Neutrophil (primary cell): Measurements from ENCODE around the gene TBC1D25.
A peak's percentile ranks its signal among the peaks of the same experiment; 100 is the strongest.

Source experiments
- H3K27ac ChIP-seq: fragments of 200-600 bp; sonication (generic); 2 replicates; pipeline ENCODE4 v1.5.1; 2016; ENCODE audit warnings: mild to moderate bottlenecking, moderate library complexity
- H3K27me3 ChIP-seq: fragments of 200-600 bp; sonication (generic); 2 replicates; pipeline ENCODE4 v1.6.0; 2016; ENCODE audit warnings: mild to moderate bottlenecking
- H3K36me3 ChIP-seq: fragments of 200-600 bp; sonication (generic); 2 replicates; pipeline ENCODE4 v1.5.1; 2017
- H3K4me1 ChIP-seq, 2 experiments: fragments of 200-600 bp in 1 of 2; sonication (generic) in 1 of 2; 1 replicate in 1 of 2; 2 replicates in 1 of 2; pipeline versions ENCODE4 v1.5.1 to v1.6.1; 2013 to 2016; ENCODE audit warnings: low read depth in 1 of 2, low read length in 1 of 2, mild to moderate bottlenecking in 1 of 2, moderate library complexity in 1 of 2; ENCODE audit not compliant: control insufficient read depth in 1 of 2, insufficient read depth in 1 of 2
- H3K4me3 ChIP-seq, 2 experiments: fragments of 200-600 bp in 1 of 2; sonication (generic) in 1 of 2; 1 replicate in 1 of 2; 2 replicates in 1 of 2; pipeline ENCODE4 v1.5.1; 2013 to 2016; ENCODE audit warnings: low read depth in 1 of 2, low read length in 1 of 2, mild to moderate bottlenecking in 1 of 2, moderate library complexity in 1 of 2
- H3K9me3 ChIP-seq: fragments of 200-600 bp; sonication (generic); 2 replicates; pipeline ENCODE4 v1.5.1; 2016
- TF ChIP-seq, protein P1 (sequence below): fragments of 200-600 bp; sonication (generic); IDR thresholded peaks from 2 replicates; pipeline ENCODE4 v1.5.1; 2016; ENCODE audit warnings: antibody characterized with exemption

Gene TBC1D25

DNA sequence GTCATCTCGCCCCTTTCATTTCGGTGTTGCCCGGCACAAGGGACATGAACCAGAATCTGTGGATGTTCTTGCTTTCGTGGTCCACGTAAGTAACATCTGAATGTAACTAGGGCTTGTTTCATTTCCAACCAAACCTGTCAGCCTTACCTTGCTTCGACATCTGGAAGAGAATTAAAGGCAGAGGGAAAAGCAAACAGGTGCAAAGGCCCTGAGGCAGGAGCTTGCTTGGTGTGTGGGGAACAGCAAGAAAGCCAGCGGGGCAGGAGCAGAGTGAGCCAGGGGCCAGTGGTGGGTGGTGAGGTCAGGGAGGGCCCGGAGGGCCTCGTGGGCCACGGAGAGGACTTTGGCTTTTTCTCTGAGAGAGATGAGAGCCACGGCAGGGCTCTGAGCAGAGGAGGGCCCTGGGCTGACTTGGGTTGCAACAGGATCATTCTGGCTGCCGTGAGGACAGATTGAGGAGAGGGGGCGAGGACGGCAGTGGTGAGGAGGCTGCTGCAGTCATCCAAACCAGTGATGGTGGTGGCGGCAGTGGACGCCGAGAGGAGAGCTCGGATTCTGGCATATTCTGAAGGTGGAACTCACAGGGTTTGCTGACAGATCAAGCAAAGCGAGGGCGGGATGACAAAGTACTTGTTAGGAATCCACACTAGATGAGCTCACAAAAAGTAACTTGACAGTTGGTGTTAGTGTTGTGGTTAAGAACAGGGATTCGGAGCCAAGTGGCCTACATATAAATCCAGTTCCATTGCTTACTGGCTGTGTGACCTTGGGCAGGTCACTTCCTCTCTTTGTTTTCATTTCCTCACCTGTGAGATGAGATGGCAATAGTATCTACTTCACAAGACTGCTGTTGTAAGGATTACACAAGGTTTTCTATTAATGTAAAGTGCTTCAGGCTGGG, 50.9 kb downstream of the TBC1D25 start:
- Histone ChIP-seq H3K27ac (peak overlapping the region; percentile 74), H3K36me3 (no peaks in the 10 kb centered on the region), H3K4me3 (no peak overlapping the region), H3K4me1 (peaks cover 21 to 27% of the 10 kb centered on the region in 2 experiments), H3K27me3 (no peaks in the 10 kb centered on the region), H3K9me3 (no peaks in the 10 kb centered on the region)
- TF ChIP-seq, protein P1, sequence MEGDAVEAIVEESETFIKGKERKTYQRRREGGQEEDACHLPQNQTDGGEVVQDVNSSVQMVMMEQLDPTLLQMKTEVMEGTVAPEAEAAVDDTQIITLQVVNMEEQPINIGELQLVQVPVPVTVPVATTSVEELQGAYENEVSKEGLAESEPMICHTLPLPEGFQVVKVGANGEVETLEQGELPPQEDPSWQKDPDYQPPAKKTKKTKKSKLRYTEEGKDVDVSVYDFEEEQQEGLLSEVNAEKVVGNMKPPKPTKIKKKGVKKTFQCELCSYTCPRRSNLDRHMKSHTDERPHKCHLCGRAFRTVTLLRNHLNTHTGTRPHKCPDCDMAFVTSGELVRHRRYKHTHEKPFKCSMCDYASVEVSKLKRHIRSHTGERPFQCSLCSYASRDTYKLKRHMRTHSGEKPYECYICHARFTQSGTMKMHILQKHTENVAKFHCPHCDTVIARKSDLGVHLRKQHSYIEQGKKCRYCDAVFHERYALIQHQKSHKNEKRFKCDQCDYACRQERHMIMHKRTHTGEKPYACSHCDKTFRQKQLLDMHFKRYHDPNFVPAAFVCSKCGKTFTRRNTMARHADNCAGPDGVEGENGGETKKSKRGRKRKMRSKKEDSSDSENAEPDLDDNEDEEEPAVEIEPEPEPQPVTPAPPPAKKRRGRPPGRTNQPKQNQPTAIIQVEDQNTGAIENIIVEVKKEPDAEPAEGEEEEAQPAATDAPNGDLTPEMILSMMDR, result no peak

DNA sequence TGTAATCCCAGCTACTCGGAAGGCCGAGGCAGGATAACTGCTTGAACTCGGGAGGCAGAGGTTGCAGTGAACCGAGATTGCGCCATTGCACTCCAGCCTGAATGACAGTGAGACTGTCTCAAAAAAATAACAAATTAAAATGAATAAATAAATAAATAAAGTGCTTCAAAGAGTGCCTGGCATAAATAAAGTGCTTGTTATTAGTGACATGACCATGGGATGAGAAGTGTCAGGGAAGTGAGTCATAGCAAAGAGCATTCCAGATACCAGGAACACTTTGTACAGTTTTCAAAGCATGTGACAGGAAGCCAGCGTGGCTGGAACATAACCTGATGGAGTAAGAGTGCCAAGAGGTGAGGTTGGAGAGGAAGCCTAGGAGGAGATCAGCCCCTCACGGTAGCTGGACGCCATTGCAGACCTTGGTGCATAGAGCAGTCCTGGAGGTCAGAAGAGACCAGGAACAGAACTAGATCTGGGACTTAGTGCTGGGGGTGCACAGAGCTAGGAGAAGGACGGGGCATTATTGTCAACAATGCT, 51.8 kb downstream of the TBC1D25 start:
- Histone ChIP-seq H3K9me3 (no peaks in the 10 kb centered on the region), H3K27ac (peak overlapping the region; percentile 74), H3K36me3 (no peaks in the 10 kb centered on the region), H3K27me3 (no peaks in the 10 kb centered on the region), H3K4me3 (no peak overlapping the region), H3K4me1 (peaks cover 21 to 27% of the 10 kb centered on the region in 2 experiments)
- TF ChIP-seq, protein P1, result no peak

DNA sequence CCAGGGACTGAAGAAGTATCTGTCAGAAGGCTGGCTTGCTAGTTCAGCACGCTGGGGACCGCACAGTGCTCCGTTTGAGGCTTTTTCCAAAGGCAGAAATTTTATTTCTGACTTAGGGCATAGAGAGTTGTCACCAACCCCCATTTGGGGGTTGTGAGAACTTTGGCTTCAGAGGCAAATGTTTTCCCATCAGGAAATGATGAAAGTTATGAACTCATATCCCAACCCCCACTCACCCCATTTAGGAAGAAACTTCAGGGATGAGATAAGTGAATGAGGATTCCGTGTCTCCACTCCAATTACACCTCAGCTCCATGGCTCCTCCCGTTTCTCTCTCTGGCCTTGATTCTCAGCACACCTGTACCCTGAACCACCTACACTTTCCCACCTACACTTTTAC, 53.5 kb downstream of the TBC1D25 start:
- no peak overlapping the region for H3K27ac ChIP-seq
- H3K27me3 ChIP-seq, result no peaks in the 10 kb centered on the region
- H3K36me3 ChIP-seq, result no peaks in the 10 kb centered on the region
- TF ChIP-seq, protein P1, result no peak
- peaks cover 24 to 30% of the 10 kb centered on the region in 2 experiments for H3K4me1 ChIP-seq
- H3K4me3 ChIP-seq, result no peak overlapping the region
- H3K9me3 ChIP-seq, result no peaks in the 10 kb centered on the region

DNA sequence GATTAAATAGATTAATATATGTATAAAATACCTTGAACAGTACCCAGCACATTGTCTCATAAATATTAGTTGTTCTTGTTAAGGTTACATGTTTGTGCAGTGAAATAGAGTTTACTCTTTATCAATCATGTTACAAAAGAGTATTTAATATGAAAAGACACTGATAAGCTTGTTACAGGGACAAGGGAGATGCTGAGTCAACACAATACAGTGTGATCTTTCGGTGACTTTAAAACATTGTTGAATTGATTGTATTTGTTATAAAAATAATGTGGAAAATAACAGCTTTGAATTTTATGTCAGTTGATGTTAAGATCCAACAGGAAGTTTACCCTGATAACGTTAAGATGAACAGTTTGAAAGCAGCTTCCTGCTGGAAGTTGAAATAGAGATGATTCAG, 56.4 kb downstream of the TBC1D25 start:
- H3K36me3 ChIP-seq, result peaks cover 14% of the 10 kb centered on the region
- no peaks in the 10 kb centered on the region for H3K27me3 ChIP-seq
- TF ChIP-seq, protein P1, result no peak
- H3K4me1 ChIP-seq, result peaks cover 27 to 33% of the 10 kb centered on the region in 2 experiments
- H3K27ac ChIP-seq, result no peak overlapping the region
- no peak overlapping the region for H3K4me3 ChIP-seq
- no peaks in the 10 kb centered on the region for H3K9me3 ChIP-seq

DNA sequence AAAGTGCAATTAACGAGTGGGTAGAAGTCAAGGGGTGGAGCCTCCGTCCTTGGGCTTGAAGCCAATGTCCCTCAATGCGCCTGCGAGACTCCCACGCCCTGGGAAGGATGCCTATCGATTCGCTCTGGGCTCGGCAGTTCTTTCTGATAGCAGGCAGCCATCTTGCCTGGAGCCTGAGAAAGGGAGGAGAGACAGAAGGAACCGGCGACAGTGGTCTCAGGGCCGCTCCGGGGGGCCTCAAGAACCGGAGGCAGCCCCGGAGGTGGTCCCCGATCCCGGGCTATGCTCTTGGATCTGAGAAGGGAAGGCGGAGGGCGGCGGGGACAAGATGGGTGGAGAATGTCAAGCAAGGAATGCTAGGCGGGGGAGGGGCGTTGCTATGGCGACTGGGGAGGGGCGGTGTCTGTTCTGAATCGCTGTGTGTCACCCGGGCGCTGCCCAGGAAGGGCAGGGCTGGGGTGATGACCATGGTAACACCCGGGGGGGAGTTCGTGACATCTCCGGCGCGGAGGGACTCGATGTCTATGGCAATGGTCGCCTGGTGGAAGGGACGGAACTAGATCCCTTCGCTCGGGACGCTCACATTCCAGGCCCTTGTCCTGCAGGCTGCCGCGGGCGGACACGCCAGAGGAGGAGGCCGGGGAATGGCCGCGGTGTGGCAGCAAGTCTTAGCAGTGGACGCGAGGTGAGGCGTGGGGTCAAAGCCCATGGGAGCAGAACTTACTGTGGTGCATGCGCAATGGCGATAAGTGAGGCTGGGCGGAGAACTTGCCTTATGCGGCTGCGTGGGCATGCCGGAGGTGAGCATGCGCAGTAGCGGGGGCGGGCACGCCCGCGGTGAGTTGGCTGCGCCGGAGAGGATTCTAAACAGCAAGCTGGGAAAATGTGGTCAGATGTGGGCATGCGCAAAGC, 58.1 kb downstream of the TBC1D25 start, which contains the start of gene WDR13:
Gene WDR13 (plus strand): TSS at position 140 of the 912 bp plus-strand sequence. CDS start 505 bp downstream, at position 645.
- Histone ChIP-seq H3K36me3 (peaks cover 26% of the 10 kb centered on the region), H3K27ac (peak within 1 kb of the TSS; percentile 99), H3K4me1 (peaks cover 11 to 26% of the 10 kb centered on the region in 2 experiments), H3K4me3 (peak within 1 kb of the TSS; percentile 78 to 82), H3K27me3 (no peaks in the 10 kb centered on the region), H3K9me3 (no peaks in the 10 kb centered on the region)
- TF ChIP-seq, protein P1, result no peak
